Body of pancreas (tissue), 4 donors: Measurements from ENCODE around the gene GPR37L1. TPM values are rescaled to one million over a fixed set of nuclear protein-coding genes. Genes with fewer than 3 reads are reported as not detected.
A peak's percentile ranks its signal among the peaks of the same experiment; 100 is the strongest.
"Not testable (repeated sequence)": the region's sequence is repeated elsewhere in the genome, so short reads cannot be mapped to it uniquely, and the experiment has no call there.

Experiments used
- ATAC-seq: fragments of 150-250 bp; one replicate; pipeline ENCODE4 v1.9.1; 2016
- DNase-seq, 4 donors: peaks; one replicate each; pipeline ENCODE4 v3.0.0-alpha.2; 2019
- H3K27ac ChIP-seq, 4 donors: fragments of 200-600 bp; sonication (generic); 1 replicate in 3 of 4; 2 replicates in 1 of 4; pipeline versions ENCODE4 v1.5.1 to v1.6.1; 2016 to 2019; ENCODE audit warnings: mild to moderate bottlenecking in 1 of 4, mixed read lengths in 1 of 4, moderate library complexity in 1 of 4
- H3K27me3 ChIP-seq, 2 donors: fragments of 200-600 bp; sonication (generic); one replicate each; pipeline ENCODE4 v1.6.0; 2016; ENCODE audit warnings: mild to moderate bottlenecking in 1 of 2
- H3K36me3 ChIP-seq, 2 donors: fragments of 200-600 bp; sonication (generic); replicated peaks in 1 of 2; 2 replicates each; pipeline ENCODE4 v1.5.1; 2016; ENCODE audit warnings: low read depth in 2 of 2; ENCODE audit not compliant: insufficient read depth in 1 of 2
- H3K4me1 ChIP-seq: fragments of 200-600 bp; sonication (generic); one replicate; pipeline ENCODE4 v1.6.0; 2016
- H3K4me3 ChIP-seq, 2 donors: fragments of 200-600 bp; sonication (generic); 1 replicate in 1 of 2; 2 replicates in 1 of 2; pipeline ENCODE4 v1.5.1; 2016 to 2019
- H3K9me3 ChIP-seq, 3 donors: fragments of 200-600 bp; sonication (generic); 1 replicate in 2 of 3; 2 replicates in 1 of 3; pipeline ENCODE4 v1.5.1; 2016
- CTCF ChIP-seq, 7 experiments: fragments of 450-650 bp in 4 of 7; fragments of 200-600 bp in 3 of 7; sonication (generic) in 3 of 7; IDR thresholded peaks; one replicate each; pipeline ENCODE4 v1.5.1; 2016 to 2019; ENCODE audit warnings: antibody characterized with exemption in 7 of 7
- POLR2A ChIP-seq, 3 donors: fragments of 450-650 bp; IDR thresholded peaks; one replicate each; pipeline ENCODE4 v1.6.1; 2016; ENCODE audit warnings: antibody characterized with exemption in 3 of 3, mild to moderate bottlenecking in 2 of 3
- WGBS, 2 donors: methylation state at CpG; one replicate each; pipeline ENCODE4 v1.1.5; 2017; 5-methylcytosine and 5-hydroxymethylcytosine counted together
- intact Hi-C: fragments of 100-400 bp; cut with DNase I; formaldehyde crosslinking; loops from one replicate; pipeline ENCODE4 v1.15.1; 2023
- total RNA-seq, 2 donors: library from RNA; depleted of rRNA; stranded (reverse); fragments of >200 nt; gene quantifications; one replicate each; pipeline ENCODE4 v1.1.0, GENCODE V29; 2016

The GPR37L1 gene
- total RNA-seq, 2 donors from 2014 or later = not detected

GRCh38 chr1:202106340-202107254 is 16.1 kb upstream of the GPR37L1 start:
- Histone ChIP-seq H3K27ac (peak overlapping the region; percentile 97 to 100 (median 99)), H3K36me3 (no peaks in the 10 kb centered on the region), H3K4me3 (no peak overlapping the region), H3K4me1 (peaks cover 64% of the 10 kb centered on the region), H3K9me3 (no peaks in the 10 kb centered on the region), H3K27me3 (no peaks in the 10 kb centered on the region)
- WGBS, 2 donors = 10 to 31% methylated on average over 6 to 10 of the region's 10 CpGs
- ATAC-seq (peak; percentile 30), DNase-seq (peak; percentile 81 to 92 (median 88))
- TF ChIP-seq POLR2A (IDR thresholded peaks at IDR 0.05) (peak; percentile 59 to 85 (median 77)), CTCF (IDR thresholded peaks at IDR 0.05) (no peak)
- intact Hi-C loops = no loop called here

- 9 to 15% methylated on average over 5 of the region's 5 CpGs for WGBS, 2 donors
- DNase-seq = peak; percentile 97 to 98 (median 98)
- TF ChIP-seq POLR2A (IDR thresholded peaks at IDR 0.05) = peak in 2 of 3 donors; percentile 0 to 36
- no peak for TF ChIP-seq CTCF (IDR thresholded peaks at IDR 0.05)
- intact Hi-C loops = no loop called here
- Histone ChIP-seq H3K9me3 (no peaks in the 10 kb centered on the region), H3K4me3 (no peak overlapping the region), H3K4me1 (peaks cover 63% of the 10 kb centered on the region), H3K36me3 (no peaks in the 10 kb centered on the region), H3K27me3 (no peaks in the 10 kb centered on the region), H3K27ac (peak overlapping the region; percentile 97 to 100 (median 99))
- peak; percentile 74 for ATAC-seq
These were observed 15.4 kb upstream of the GPR37L1 start for GRCh38 chr1:202107321-202107761.

GRCh38 chr1:202107801-202108731 is 14.7 kb upstream of the GPR37L1 start:
- H3K4me1 ChIP-seq = peaks cover 70% of the 10 kb centered on the region
- WGBS, 2 donors = 16 to 22% methylated on average over 5 to 13 of the region's 13 CpGs

GRCh38 chr1:202110977-202111376 is 11.7 kb upstream of the GPR37L1 start:
- no peaks in the 10 kb centered on the region for H3K36me3 ChIP-seq
- ATAC-seq (no peak), DNase-seq (no peak)
- H3K4me1 ChIP-seq = peaks cover 79% of the 10 kb centered on the region
- intact Hi-C loops = no loop called here
- TF ChIP-seq CTCF (IDR thresholded peaks at IDR 0.05) = no peak
- TF ChIP-seq POLR2A (IDR thresholded peaks at IDR 0.05) = no peak
- H3K27ac ChIP-seq = peak overlapping the region; percentile 39 to 100 (median 98)
- no peak overlapping the region for H3K4me3 ChIP-seq
- no peaks in the 10 kb centered on the region for H3K9me3 ChIP-seq
- H3K27me3 ChIP-seq = no peaks in the 10 kb centered on the region
- 74 to 81% methylated on average over 2 to 3 of the region's 3 CpGs for WGBS, 2 donors

More at GRCh38 chr1:202107801-202108731, 14.7 kb upstream of the GPR37L1 start:
- intact Hi-C loops = no loop called here
- Histone ChIP-seq H3K9me3 (no peaks in the 10 kb centered on the region), H3K4me3 (no peak overlapping the region), H3K27me3 (no peaks in the 10 kb centered on the region), H3K27ac (peak overlapping the region; percentile 97 to 100 (median 99)), H3K36me3 (no peaks in the 10 kb centered on the region)
- peak; percentile 77 for ATAC-seq
- TF ChIP-seq POLR2A (IDR thresholded peaks at IDR 0.05) (peak in 1 of 3 donors; percentile 47), CTCF (IDR thresholded peaks at IDR 0.05) (no peak)
- DNase-seq = peak; percentile 91 to 98 (median 96)

- H3K36me3 ChIP-seq, H3K27me3 ChIP-seq, intact Hi-C loops, DNase-seq, H3K9me3 ChIP-seq, ATAC-seq, H3K4me3 ChIP-seq: not testable (repeated sequence)
- H3K27ac ChIP-seq = peak overlapping the region; percentile 39 to 100 (median 98)
- peaks cover 73% of the 10 kb centered on the region for H3K4me1 ChIP-seq
- 79 to 84% methylated on average over 7 of the region's 7 CpGs for WGBS, 2 donors
These were observed 11.1 kb upstream of the GPR37L1 start for GRCh38 chr1:202111589-202111988.
